Mononuclear cell (primary cell): ENCODE results near the gene SLC25A22. TPM values are rescaled to one million over a fixed set of nuclear protein-coding genes. Genes with fewer than 3 reads are reported as not detected.

Source experiments
- H3K27me3 ChIP-seq: 2 replicates; pipeline ENCODE4 v1.6.0; 2011; ENCODE audit warnings: low read length, control low read depth; ENCODE audit not compliant: insufficient read depth
- H3K4me1 ChIP-seq: 2 replicates; pipeline ENCODE4 v1.5.1; 2011; ENCODE audit warnings: mild to moderate bottlenecking, low read length, control low read depth; ENCODE audit not compliant: insufficient read depth
- H3K4me3 ChIP-seq: 2 replicates; pipeline ENCODE4 v1.5.1; 2011; ENCODE audit warnings: mild to moderate bottlenecking, low read length, moderate library complexity
- H3K9me3 ChIP-seq: 2 replicates; pipeline ENCODE4 v1.5.1; 2011; ENCODE audit warnings: low read depth, mild to moderate bottlenecking, control low read depth, low read length
- total RNA-seq: library from RNA; depleted of rRNA; stranded (reverse); fragments of >200 nt; gene quantifications from one replicate; pipeline ENCODE4 v1.2.3, GENCODE V29; 2012

Gene SLC25A22
- total RNA-seq, 1 donor: 3.5 TPM

DNA sequence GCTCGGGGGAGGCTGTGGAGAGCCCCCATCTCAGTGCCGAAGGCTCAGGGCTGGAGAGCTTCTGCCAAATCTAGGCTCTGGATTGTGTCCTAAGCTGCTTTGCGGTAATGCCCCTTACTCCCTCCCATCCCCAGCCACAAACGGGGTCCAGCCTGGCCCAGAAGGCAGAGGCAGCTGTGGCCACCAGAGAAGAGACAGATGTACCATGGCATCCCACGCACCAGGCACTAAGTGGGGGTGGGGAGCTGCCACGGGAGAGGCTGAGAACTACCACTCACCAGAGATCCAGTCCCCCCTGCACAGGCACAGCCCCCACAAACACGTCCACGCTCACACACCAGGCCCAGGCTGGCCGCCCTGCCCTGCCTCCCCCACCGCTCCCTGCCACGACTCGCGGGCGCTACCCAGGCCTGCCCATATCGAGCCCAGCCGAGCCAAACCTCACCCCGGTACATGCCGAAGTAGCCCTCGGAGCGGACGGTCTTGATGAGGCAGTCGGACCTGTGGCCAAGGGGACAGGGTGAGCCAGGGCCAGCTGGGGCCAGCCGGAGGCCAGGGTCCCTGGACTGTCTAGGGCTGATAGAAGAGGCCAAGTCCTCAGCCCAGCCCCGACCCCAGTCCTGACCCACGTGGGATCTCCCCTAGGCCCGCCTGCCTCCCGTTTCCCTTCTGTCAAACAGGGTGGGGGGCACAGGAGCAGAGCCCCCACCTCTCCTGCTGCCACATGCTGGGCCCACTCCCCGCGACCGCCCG is 3.9 kb downstream of the SLC25A22 start:
- Histone ChIP-seq H3K9me3 (no peaks in the 10 kb centered on the region), H3K4me1 (peaks cover 30% of the 10 kb centered on the region), H3K4me3 (no peak overlapping the region), H3K27me3 (peaks cover 4% of the 10 kb centered on the region)

DNA sequence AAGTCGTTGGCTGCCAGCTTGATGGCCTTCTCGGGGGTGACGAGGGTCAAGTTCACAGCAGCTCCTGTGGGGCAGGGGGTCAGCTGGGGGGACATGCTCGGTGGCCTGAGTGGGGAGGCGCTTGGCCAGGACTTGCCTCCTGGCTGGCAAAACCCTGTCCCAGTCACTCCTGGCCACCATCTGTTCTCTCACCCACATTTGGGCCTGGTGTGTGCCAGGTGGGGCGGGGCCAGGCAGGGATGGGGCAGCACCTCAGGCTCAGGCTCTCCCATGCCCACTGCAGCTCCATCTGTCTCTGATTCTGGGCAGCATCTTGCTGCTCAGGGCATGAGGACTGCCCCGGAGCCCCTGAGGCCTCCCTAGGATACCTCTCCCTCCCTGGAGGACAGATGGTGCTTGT is 4.5 kb downstream of the SLC25A22 start:
- H3K4me3 ChIP-seq: no peak overlapping the region
- H3K27me3 ChIP-seq: peaks cover 4% of the 10 kb centered on the region
- H3K4me1 ChIP-seq: peaks cover 27% of the 10 kb centered on the region
- H3K9me3 ChIP-seq: no peaks in the 10 kb centered on the region

DNA sequence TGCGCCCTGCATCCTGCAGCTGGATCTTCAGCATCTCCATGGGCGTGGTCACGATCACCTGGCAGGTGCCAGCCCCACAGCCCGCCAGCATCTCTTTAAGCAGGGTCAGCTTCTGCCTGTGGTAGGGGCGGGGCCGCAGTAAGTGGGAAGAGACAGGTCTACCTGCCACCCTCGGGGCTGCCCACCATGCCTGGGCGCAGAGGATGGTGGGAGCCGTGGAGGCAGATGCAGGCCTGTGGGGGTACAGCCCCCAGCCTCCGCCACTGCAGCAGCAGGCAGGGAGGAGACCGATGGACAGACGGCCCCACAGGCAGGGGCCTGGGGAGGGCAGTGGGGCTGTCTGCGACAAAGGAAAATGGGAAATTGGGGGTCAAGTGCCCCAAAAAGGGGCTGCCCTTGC is 5.2 kb downstream of the SLC25A22 start:
- no peak overlapping the region for H3K4me3 ChIP-seq
- peaks cover 23% of the 10 kb centered on the region for H3K4me1 ChIP-seq
- peaks cover 4% of the 10 kb centered on the region for H3K27me3 ChIP-seq
- H3K9me3 ChIP-seq: no peaks in the 10 kb centered on the region

DNA sequence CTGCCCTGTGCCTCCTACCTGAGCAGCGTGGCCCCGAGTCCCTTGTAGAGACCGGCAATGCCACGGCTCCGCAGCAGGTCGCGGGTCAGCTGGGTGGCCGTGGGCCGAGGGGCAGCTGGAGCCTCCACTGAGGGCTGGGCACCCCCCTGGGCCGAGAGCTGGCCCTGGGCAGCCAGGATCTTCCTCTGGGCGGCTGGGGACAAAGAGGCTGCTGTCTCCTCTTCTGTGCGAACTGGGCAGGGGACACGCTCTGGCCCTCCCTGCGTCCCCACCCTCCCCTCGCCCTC is 5.6 kb downstream of the SLC25A22 start:
- Histone ChIP-seq H3K9me3 (no peaks in the 10 kb centered on the region), H3K4me3 (no peak overlapping the region), H3K4me1 (peaks cover 23% of the 10 kb centered on the region), H3K27me3 (peaks cover 4% of the 10 kb centered on the region)

DNA sequence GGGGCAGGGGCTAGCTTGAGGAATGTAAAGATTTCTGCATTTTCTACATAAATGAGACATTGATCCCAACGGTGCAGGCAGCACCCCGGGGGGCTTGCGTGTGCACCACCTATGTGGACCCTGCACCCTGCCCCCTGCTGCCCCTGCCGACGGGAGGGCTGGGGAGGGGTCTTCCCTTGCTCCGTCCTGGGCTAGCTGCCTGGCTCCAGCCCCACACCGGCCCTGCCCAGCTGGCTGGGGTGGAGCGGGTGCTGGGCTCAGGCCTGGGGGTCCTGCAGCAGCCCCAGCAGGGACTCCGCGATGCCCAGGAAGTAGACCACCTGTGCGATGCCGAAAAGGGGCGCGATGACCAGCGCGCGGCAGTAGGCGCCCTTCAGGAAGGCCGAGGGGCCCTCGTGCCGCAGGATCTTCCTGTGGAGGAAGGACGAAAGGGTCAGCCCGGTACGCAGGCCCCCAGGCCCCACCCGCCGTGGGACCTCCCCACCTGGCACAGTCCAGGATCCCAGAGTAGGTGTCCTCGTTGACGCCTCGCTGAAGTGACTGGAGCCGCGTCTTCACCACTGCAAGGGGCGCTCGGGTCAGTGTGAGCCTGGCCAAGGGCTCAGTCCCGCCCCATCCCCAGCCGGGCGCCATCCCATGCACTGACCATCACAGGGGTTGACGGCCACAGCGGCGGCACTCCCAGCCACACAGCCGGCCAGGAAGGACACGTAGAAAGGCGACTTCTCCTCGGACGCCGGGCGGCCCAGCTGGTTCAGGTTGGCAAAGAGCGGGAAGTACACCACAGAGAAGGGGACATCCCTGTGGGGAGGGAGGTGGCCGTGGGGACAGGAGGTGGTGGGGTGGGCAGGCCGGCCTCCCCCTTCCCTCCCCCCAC is 6.2 kb downstream of the SLC25A22 start:
- Histone ChIP-seq H3K27me3 (peaks cover 4% of the 10 kb centered on the region), H3K9me3 (no peaks in the 10 kb centered on the region), H3K4me1 (peaks cover 18% of the 10 kb centered on the region)

DNA sequence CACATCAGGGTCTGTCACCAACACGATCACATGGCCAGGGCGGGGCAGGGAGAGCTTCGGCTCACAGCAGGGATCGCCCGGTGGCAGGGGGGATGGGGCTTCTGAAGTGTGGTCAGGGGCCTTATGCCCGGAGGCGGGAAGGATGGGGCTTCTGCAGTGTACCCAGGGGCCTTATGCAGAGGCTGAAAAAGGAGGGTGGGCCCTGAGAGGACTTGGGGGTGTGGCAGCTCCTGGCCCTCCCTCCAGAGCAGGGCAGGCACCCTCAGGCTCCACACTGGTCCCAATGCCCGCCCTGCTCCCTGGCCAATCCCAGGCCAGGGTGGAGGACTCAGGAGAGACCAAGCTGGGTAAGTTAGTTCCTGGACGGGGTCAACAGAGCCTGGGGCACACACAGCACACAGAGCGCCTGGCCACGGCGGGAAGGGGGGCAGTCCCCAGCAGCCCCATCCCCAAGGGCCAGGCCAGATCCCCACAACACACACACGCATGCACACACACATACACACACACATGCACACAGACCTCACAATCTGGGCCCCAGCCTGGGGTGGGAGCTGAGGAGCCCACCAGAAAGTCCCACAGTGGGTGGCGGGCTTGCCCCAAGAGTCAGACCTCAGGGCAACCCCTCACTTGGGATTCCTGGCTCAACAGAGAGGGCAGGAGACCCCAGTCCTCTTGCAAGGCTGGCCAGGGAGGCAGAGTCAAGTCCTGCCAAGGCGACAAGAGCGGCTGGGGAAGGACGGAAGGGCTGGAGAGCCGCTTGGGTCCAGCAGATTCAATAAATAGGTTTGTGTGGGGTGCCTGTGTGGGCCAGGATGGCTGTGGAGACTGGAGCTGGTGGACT is 7.1 kb downstream of the SLC25A22 start:
- no peaks in the 10 kb centered on the region for H3K9me3 ChIP-seq
- no peak overlapping the region for H3K4me3 ChIP-seq
- peaks cover 10% of the 10 kb centered on the region for H3K4me1 ChIP-seq
- H3K27me3 ChIP-seq: peaks cover 4% of the 10 kb centered on the region

More for the DNA sequence above, 6.2 kb downstream of the SLC25A22 start:
- no peak overlapping the region for H3K4me3 ChIP-seq

DNA sequence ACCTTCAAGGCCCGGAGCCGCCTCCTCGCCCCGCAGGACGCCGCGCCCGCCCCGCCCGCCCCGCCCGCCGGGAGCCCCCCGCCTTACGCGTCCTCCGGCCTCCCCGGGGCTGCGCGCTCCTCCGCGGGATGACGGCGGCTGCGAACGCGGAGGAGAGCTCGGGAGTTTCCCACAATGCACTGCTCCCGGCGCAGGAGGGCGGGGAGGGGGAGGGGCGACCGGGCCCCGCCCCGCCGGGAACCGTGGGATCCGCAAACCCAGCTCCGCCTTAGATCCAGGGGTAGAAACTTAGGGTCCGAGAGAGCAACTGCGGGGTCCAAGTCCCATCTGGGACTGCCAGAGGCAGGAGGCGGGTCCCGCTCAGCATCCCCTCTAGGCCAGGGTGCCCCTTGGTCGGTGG is 8.1 kb downstream of the SLC25A22 start, which contains the start of gene CEND1:
CEND1 (minus strand) TSS at position 148 of the 400 bp plus-strand sequence. CDS start 1,514 bp downstream, outside the sequence.
- no peak within 1 kb of the TSS for H3K4me3 ChIP-seq
- peaks cover under 1% of the 10 kb centered on the region for H3K4me1 ChIP-seq
- H3K27me3 ChIP-seq: peaks cover 4% of the 10 kb centered on the region
- H3K9me3 ChIP-seq: no peaks in the 10 kb centered on the region

DNA sequence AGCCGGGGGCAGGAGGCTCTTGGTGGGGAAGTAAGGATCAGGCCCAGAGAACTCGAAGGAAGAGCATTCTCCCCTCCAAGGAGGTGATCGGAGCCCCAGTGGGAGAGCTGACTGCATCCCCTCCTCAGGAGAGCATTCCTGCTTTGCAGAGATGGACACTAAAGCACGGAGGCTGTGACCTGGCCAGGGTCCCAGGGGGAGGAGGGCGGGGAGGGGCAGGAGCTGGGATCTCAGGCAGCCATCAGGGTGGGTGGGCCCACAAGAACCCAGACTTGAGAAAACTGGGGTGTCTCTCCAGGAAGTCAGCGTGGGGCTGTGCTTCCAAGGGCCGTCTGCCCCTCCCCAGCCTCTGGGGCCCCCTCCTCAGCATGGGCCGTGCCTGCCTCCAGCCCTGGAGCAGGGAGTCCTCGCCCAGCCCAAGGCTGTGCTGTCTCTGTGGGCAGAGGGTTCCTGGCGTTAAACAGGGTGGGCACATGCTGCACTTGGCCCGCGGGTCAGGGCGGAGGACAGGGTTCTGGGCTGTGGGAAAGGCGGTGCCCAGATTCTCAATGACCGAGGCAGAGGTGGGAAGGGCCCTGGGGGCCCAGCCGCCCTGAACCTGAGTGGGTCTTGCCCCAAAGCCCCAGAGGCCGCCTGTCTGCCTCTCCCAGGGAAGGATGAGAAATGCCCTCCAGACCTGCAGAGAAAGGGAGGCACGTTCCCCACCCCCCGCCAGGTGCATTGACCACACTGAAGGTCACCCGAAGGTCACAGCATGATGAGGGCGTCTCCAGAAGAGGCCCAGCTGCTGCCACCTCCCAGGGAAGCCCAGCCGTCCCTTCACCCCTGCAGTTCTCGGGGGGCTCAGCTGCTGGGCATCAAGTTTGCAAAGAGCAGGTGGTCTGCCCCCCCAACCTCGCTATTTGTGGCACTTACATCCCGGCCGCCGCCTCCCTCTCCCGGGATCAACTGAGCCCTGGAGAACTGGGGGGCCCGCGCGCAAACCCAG is 8.8 kb downstream of the SLC25A22 start:
- H3K9me3 ChIP-seq: no peaks in the 10 kb centered on the region
- H3K4me1 ChIP-seq: no peaks in the 10 kb centered on the region

DNA sequence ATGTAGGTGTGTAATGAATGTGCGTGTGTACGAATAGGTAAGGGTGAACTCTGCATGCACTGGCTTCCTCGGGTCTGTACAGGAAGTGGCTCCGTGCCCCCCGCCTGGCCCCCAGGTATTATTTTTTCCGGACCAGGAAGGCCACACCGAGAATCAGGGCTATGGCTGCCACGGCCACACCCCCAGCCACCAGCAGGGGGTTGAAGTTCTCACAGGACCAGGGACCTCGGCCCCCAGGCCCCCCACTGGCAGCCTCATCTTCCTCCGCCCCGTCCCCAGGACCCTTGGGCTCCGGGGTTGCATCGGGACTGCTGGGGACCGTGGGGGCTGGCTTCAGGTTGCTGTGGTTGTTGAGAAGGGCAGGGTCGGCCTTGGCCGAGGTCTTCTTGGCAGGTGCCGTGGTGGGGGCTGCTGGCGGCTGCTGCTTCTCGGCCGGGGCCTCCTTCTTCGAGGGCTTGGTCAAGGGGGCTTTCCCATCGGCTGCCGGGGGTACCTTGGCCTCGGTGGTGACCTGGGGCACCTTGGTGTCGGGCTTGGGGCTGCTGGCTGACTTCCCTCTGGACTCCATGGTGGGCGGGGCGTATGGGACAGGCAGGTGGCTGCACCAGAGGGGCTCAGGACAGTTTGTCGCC is 10.0 kb downstream of the SLC25A22 start:
- no peak overlapping the region for H3K4me3 ChIP-seq
- no peaks in the 10 kb centered on the region for H3K9me3 ChIP-seq
- H3K4me1 ChIP-seq: no peaks in the 10 kb centered on the region
- peaks cover 4% of the 10 kb centered on the region for H3K27me3 ChIP-seq

More for the DNA sequence above, 8.8 kb downstream of the SLC25A22 start:
- peaks cover 4% of the 10 kb centered on the region for H3K27me3 ChIP-seq
- H3K4me3 ChIP-seq: no peak overlapping the region

DNA sequence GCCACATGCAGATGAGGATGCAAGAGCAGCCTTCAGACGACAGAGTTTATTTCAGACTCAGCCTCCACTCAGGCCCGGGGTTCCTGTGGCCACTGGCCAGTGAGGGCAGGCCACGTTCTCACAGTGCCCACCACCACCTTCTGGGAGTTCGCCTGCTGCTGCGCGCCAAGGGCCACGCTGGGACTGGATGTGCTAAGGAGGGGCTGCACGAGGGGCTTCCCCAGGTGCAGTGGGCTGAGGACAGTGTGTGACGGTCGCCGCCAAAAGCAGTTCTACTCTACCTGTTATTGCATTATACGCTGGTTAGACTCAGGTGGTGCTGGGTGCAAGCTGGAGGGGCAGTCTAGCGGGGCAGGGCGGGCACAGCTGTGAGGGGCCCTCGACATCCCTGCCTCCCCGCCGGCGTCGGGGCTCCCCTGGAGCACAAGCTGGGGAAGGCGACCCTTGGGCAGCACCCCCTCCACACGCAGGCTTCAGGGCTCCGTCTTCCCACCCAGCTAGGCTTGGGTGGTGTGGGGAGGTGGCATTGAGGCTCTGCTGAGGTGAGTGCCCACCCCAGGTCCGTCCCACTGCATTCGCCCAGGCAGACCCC is 10.9 kb downstream of the SLC25A22 start:
- H3K4me1 ChIP-seq: no peaks in the 10 kb centered on the region
- H3K9me3 ChIP-seq: no peaks in the 10 kb centered on the region
- peaks cover 4% of the 10 kb centered on the region for H3K27me3 ChIP-seq
- H3K4me3 ChIP-seq: no peak overlapping the region

DNA sequence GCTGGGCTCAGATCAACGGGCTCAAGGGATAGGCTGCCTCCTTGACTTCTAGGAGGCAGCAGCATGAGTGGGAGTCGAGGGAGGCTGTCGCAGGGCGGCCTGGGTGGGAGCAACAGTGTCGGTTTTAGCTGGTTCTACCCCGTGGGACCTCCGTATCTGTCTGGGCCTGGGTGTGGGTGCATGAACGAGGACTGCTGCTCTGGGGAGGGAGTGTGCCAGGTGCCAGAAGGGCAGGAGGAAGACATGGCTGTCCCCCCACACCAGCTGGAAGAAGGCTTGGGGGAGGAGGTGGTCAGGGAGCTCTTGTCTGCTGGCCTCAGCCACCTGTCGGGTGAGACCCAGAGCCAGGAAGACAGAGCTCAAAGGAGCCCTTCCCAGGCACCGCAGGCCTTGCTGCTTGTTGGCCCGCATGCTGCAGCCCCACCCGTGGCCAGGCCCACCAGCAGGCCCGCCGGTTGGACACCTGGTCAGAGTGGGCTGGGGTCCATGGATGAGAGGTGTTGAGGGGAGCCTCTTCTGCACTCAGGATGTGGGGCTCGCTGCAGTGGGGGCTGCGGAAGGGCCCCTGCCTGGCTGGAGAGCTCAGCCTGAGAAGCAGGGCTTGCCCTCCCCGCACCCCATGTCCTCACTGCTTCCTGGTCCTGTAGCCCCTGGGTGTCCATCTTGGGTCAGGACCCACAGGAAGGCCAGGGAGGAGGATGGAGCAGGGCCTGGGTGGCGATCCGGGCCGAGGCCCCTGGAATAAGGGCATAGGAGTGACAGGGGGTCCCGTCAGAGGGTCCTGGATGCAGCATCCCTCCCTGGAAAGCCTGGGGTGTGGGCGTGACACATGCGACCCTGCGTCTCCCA is 11.6 kb downstream of the SLC25A22 start:
- H3K27me3 ChIP-seq: peaks cover 4% of the 10 kb centered on the region
- H3K9me3 ChIP-seq: no peaks in the 10 kb centered on the region
- H3K4me3 ChIP-seq: no peak overlapping the region
- no peaks in the 10 kb centered on the region for H3K4me1 ChIP-seq

DNA sequence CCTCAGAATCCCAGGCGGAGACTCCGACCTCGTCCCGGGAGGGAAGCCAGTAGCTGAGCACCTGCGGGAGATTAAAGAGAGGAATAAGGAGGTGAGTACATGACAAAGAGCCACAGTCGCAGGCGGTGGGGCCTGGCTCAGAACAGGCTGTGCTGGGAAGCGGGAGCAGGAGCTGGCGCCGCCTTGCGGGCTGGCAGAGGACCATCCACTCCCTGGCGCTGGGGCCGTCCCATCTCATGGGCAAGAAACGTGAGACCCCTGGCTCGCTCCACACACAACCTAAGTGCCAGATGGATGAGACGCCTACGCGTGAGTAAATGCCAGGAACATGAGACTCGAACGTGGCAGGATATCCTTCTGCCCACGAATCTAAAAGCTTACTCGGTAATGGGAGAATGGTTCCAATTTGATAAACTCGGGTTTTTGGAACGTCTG is 14.5 kb downstream of the SLC25A22 start:
- H3K4me1 ChIP-seq: peaks cover 5% of the 10 kb centered on the region
- no peaks in the 10 kb centered on the region for H3K27me3 ChIP-seq
- no peak overlapping the region for H3K4me3 ChIP-seq
- no peaks in the 10 kb centered on the region for H3K9me3 ChIP-seq
